Right atrium auricular region (tissue), 2 donors: ENCODE data around the gene TRIM41. TPM values are rescaled to one million over a fixed set of nuclear protein-coding genes. Genes with fewer than 3 reads are reported as not detected.

ENCODE experiments used
- DNase-seq: peaks from one replicate; pipeline ENCODE4 v3.0.0-alpha.2; 2019; ENCODE audit warnings: low spot score
- H3K27ac ChIP-seq, 2 donors: fragments of 200-600 bp; sonication (generic); 1 replicate in 1 of 2; 2 replicates in 1 of 2; pipeline ENCODE4 v1.5.1; 2016 to 2019
- H3K27me3 ChIP-seq, 2 donors: fragments of 200-600 bp; sonication (generic); one replicate each; pipeline versions ENCODE4 v1.5.1 to v1.6.0; 2017 to 2019
- H3K36me3 ChIP-seq: fragments of 200-600 bp; sonication (generic); one replicate; pipeline ENCODE4 v1.5.1; 2016
- H3K4me1 ChIP-seq, 2 donors: fragments of 200-600 bp; sonication (generic); one replicate each; pipeline versions ENCODE4 v1.5.1 to v1.6.0; 2017 to 2019
- H3K4me3 ChIP-seq, 2 donors: fragments of 200-600 bp; sonication (generic); 1 replicate in 1 of 2; 2 replicates in 1 of 2; pipeline ENCODE4 v1.5.1; 2017 to 2019; ENCODE audit warnings: mild to moderate bottlenecking in 1 of 2, moderate library complexity in 1 of 2
- H3K9me3 ChIP-seq, 2 donors: fragments of 200-600 bp; sonication (generic); one replicate each; pipeline ENCODE4 v1.5.1; 2019
- total RNA-seq, 2 donors: library from RNA; depleted of rRNA; stranded (reverse); fragments of >200 nt; gene quantifications; one replicate each; pipeline ENCODE4 v1.1.0, GENCODE V29; 2016
- TF ChIP-seq, protein P1 (sequence below), 2 donors: fragments of 200-600 bp; sonication (generic); IDR thresholded peaks; one replicate each; pipeline ENCODE4 v1.5.1; 2019; ENCODE audit warnings: antibody characterized with exemption in 2 of 2

TRIM41 gene
- total RNA-seq, 2 donors from 2014 or later, result 10.0 to 11.2 TPM

DNA sequence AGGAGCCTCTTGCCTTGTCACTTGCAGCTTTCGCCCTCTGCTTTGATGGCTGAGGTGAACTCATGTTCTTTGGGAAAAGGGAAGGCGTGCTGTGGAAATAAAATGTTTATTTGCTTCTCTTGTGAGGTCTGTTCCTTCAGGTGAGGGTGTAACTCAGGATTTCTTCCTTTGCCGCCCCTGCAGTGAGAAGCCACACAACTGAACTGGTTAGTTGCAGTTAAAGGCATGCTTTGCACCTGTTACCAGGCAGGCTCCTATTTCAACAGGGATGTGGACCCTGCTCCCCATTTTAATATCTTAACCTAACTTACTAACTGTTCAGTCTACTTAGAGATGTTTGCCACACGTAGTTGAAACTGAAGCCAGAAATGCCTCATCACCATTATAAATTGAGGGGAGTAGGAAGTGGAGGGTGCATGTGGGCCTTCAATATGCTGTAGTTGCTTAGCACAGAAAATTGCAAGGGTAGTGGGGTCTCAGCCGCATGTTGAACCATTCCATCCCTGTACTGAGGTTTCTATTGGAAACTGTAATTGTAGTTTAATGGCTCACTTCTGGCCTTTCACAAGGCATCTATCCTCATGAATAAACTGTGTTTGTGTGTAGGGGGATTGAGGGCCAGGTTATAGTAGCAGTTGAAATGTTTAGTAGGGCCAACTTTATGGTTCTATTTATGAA lies 12.7 kb downstream of the TRIM41 start:
- no peak for DNase-seq
- Histone ChIP-seq H3K36me3 (peaks cover 98% of the 10 kb centered on the region), H3K27ac (no peak overlapping the region), H3K4me3 (no peak overlapping the region), H3K9me3 (no peaks in the 10 kb centered on the region), H3K4me1 (peaks cover 0 to 6% of the 10 kb centered on the region in 2 donors), H3K27me3 (no peaks in the 10 kb centered on the region)
- TF ChIP-seq, protein P1, sequence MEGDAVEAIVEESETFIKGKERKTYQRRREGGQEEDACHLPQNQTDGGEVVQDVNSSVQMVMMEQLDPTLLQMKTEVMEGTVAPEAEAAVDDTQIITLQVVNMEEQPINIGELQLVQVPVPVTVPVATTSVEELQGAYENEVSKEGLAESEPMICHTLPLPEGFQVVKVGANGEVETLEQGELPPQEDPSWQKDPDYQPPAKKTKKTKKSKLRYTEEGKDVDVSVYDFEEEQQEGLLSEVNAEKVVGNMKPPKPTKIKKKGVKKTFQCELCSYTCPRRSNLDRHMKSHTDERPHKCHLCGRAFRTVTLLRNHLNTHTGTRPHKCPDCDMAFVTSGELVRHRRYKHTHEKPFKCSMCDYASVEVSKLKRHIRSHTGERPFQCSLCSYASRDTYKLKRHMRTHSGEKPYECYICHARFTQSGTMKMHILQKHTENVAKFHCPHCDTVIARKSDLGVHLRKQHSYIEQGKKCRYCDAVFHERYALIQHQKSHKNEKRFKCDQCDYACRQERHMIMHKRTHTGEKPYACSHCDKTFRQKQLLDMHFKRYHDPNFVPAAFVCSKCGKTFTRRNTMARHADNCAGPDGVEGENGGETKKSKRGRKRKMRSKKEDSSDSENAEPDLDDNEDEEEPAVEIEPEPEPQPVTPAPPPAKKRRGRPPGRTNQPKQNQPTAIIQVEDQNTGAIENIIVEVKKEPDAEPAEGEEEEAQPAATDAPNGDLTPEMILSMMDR (IDR thresholded peaks at IDR 0.05), result no peak

DNA sequence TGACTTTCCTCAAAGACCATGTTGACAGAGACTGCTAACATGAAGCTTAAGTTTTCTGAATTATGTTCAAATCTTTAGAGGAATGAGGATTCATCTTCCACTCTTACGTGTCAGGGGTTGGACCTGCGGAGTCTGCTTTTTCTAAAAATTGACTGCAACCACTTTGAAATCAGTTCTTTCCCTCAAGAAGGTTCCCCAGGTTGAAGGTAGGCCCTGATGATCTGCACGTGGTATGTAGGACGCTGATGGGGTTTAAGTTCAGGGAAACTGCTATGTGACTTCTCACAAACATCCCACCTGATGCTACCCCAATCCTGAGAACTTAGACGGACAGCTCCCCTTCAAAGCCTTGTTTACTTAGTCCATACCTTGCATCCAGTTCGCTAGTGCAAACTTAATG lies 13.4 kb downstream of the TRIM41 start:
- H3K4me1 ChIP-seq, result peaks cover 0 to 13% of the 10 kb centered on the region in 2 donors
- no peak for DNase-seq
- H3K27me3 ChIP-seq, result no peaks in the 10 kb centered on the region
- H3K4me3 ChIP-seq, result no peak overlapping the region
- H3K36me3 ChIP-seq, result peaks cover 98% of the 10 kb centered on the region
- TF ChIP-seq, protein P1 (IDR thresholded peaks at IDR 0.05), result no peak
- no peaks in the 10 kb centered on the region for H3K9me3 ChIP-seq
- no peak overlapping the region for H3K27ac ChIP-seq

DNA sequence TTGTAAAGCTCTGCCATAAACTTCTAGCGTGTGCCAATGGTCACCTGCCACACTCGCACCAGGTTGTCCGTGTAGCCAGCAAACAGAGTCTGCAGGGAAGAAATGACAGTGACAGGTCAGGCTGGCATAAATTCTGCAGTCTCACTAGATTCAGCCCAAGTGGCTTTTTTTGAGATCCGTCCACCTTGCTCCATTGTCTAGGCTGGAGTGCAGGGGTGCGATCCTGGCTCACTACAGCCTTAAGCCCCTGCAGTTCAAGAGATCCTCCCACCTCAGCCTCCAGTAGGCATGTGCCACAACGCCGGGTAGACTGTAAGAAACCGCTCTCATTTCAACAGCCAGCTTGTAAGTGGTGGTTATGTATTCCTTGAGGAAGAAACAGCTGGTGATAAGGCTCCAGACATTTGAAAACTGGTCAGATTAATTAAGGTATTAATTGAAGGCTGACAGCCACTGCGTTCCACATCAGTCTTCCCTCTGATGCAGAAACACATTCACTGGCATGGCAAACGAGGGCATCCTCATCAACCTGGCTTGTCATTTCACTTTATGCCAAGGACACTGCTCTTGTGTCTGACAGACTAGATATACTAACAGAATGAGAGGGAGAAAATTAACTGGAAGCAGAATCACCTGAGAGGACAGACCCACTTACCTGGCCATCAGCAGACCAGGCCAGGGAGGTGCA lies 14.0 kb downstream of the TRIM41 start:
- H3K9me3 ChIP-seq, result no peaks in the 10 kb centered on the region
- peaks cover 0 to 19% of the 10 kb centered on the region in 2 donors for H3K4me1 ChIP-seq
- TF ChIP-seq, protein P1 (IDR thresholded peaks at IDR 0.05), result no peak
- H3K36me3 ChIP-seq, result peaks cover 98% of the 10 kb centered on the region
- DNase-seq, result no peak
- no peak overlapping the region for H3K27ac ChIP-seq
- no peaks in the 10 kb centered on the region for H3K27me3 ChIP-seq
- H3K4me3 ChIP-seq, result no peak overlapping the region

GRCh38 chr5:181237729-181238385 lies 14.8 kb downstream of the TRIM41 start:
- TF ChIP-seq, protein P1 (IDR thresholded peaks at IDR 0.05), result no peak
- DNase-seq, result no peak
- Histone ChIP-seq H3K27me3 (no peaks in the 10 kb centered on the region), H3K9me3 (no peaks in the 10 kb centered on the region), H3K36me3 (peaks cover 95% of the 10 kb centered on the region), H3K27ac (no peak overlapping the region), H3K4me1 (peaks cover 0 to 27% of the 10 kb centered on the region in 2 donors), H3K4me3 (no peak overlapping the region)

DNA sequence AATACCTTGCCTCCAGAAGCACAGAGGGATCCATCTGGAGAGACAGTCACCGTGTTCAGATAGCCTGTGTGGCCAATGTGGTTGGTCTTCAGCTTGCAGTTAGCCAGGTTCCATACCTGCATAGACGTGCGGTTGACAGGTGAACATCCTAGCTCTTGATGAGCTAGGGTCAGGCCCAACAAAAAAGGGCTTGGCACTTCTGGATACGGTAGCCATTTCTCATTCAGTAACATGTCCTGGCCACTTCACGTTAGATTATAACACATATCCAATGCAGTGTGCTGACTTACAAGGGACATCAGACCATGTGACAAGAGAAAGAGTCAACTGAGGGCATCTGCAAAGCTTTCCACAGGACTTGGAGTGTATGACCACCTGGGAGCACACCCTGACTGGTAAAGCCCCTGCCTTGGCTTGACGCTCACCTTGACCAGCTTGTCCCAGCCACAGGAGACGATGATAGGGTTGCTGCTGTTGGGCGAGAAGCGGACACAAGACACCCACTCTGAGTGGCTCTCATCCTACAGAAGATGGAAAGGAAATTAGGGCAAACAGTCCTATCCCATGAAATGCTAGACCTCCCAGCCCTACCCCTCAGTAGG lies 16.1 kb downstream of the TRIM41 start:
- H3K4me3 ChIP-seq, result no peak overlapping the region
- no peak overlapping the region for H3K27ac ChIP-seq
- no peaks in the 10 kb centered on the region for H3K9me3 ChIP-seq
- TF ChIP-seq, protein P1 (IDR thresholded peaks at IDR 0.05), result no peak
- no peak for DNase-seq
- peaks cover 0 to 28% of the 10 kb centered on the region in 2 donors for H3K4me1 ChIP-seq
- H3K27me3 ChIP-seq, result no peaks in the 10 kb centered on the region
- peaks cover 82% of the 10 kb centered on the region for H3K36me3 ChIP-seq
